Activated naive CD4-positive, alpha-beta T cell treated with Interleukin-2 at 50 U/mL for 16 hours (primary cell): ENCODE measurements around the gene RCSD1.

Experiments
- DNase-seq: peaks from one replicate; pipeline ENCODE4 v3.0.0-alpha.2; 2020

Gene RCSD1

DNA sequence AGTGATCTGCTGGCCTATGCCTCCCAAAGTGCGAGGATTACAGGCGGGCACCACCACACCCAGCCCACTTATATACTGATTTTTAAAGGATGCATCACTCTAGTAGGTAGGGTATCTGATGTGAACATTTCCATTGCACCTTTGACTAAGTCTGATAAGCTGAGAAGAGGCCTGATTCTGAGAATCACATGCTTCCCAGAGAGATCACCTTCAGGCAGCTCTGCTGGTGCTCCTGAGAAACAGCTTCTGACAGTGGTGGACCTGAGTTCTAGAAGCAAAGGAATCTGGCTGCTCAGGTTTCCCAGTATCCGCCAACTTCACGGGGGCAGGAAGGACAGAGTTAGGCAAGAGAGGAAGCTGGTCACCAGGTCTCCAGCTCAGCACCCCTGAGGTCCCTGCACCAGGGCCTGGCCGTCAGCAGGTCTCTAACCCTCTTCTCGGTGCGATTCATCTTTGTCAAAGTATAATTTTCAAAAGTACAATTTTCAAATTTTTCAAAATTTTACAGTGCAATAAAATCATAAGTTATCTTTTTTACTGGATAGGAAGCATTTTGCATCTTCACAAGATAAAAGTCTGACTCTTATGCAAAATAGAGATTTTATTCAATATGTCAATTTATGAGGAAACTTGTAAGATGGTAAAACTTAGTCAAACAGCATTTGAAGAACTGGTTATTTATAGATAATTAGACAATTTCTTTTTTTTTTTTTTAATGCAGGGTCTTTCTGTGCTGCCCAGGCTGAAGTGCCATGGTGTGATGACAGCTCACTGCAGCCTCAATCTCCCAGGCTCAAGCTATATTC lies 65.9 kb downstream of the RCSD1 start:
- no peak for DNase-seq

DNA sequence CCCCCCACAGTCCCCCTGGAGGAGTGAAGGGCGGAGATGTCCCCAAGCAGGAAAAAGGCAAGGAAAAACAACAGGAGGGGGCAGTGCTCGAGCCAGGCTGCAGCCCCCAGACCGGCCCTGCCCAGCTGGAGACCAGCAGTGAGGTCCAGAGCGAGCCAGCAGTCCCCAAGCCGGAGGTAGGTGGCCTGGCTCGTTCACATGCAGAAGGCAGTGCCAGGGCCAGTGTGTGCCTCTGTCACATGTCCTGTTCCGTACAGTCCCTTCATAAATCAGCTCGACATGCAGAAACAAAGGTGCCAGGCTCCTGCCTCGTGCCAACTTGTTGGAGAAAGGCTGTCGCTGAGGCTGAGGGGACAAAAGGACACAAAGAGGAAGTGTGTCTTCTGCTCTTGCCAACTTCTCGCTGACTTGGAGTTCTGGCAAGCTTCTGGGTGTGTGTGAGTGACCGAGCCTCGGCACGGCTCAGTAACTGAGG lies 67.7 kb downstream of the RCSD1 start:
- DNase-seq, result no peak

DNA sequence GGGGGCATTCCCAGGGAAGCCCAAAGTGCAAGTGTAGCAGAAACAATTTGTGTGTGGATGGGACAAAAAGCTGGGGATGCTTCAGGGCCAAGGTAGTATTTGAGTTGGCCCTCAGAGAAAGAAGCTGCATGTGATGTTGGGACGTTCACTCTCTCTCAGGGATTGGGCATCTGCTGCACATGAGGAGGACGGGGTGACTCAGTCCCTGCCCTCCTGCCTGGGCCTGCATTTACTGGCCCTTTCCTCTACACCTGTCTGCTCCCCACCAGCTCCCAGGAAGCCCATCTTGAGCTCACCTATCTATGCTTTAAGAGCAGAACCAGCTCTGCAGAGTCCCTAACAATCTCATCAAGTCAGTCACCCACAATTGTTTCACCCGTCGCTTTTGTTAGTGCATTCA lies 68.3 kb downstream of the RCSD1 start:
- DNase-seq, result no peak

DNA sequence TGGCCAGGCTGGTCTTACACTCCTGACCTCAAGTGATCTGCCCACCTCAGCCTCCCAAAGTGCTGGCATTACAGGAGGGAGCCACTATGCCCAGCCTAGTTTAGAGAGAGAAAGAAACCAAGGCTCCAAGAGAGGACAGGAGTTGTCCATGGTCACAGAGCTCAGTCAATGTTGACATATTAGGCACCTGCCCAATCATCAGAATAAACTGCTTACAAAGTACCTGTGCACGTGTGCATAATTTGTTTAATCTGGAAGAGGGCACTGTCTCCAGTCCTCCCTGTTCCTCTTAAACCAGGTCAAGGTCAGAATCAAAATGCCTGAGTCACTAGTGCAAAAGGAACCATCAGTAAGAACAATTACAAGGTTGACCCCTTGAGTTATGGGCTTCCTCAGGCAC lies 71.5 kb downstream of the RCSD1 start:
- DNase-seq, result no peak

- DNase-seq, result no peak
Observed at GRCh38 chr1:167703557-167703956, 73.5 kb downstream of the RCSD1 start.

DNA sequence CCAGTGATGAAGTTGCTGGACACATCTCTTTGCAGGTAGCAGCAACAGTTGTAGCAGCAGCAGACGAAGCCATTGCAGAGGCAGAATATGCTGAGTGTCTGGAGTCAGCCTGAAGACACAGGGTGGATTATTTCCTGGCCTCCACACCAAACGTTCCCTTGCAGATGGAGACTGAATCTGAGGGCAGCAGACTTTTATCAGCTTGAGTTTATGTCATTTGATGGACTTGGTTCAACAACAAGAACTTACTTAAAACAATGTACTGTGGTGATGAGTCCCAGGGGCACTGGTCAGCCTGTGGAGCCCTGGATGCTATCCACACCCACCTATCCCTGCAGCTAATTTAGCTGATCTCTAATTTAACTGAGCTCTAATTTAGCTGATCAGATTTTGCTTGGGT lies 74.7 kb downstream of the RCSD1 start:
- no peak for DNase-seq

DNA sequence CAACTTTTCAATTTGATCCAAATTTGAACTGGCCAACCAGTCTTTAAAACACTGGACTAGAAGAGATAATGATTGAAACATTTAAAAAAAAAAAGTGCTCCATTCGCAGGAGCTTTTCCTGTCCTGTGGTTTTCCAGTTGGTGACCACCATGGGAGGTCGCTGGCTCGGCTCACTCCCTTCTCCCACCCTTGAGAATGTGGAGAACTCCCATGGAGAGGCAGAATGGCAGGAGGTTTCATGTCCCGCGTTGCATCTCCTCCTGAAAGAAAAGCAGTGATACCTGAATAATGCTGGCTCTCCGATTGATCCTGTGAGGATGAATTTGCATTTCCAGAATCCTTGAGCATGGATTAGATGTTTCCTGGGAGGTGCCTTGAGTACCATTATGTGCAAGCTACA lies 75.2 kb downstream of the RCSD1 start:
- no peak for DNase-seq

GRCh38 chr1:167706363-167706762 lies 76.3 kb downstream of the RCSD1 start:
- DNase-seq, result no peak

DNA sequence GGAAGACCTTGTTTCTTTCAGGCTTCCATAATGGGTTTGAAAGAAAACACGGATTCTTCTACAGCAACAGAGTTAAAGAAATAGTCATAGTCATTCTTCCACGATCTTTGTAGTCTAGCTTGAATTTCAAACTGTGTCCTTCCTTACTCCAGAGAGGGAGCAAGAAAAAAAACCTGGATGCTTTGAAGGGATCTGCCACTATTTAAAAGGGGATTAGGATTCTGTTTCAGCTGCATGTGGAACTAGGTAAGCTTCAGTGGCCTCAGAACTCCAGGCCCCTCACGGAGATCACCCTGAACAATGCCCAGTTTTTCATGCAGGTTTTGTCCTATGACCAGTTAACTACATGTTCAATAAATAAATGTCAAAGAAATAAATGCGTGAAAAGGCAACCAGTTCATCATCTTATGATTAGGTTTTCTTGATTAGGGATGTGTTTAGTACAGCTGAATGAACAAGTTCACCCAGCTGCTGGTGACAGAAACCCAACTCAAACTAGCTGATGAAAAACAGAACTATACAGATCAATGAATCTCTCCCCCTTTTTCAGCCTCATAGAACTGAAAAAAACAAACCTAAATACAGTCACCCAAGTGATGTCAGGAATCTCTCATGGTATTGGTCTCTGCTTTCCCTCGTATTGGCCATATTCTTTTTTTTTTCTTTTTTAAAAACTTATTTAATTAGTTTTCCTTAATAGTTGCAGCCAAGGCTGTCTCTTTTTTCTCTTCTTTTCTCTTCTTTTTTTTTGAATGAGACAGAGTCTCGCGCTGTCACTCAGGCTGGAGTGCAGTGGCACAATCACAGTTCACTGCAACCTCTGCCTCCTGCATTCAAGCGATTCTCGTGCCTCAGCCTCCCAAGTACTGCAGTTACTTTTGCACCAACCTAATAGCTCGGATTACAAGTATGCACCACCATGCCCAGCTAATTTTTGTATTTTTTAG lies 77.2 kb downstream of the RCSD1 start:
- no peak for DNase-seq

GRCh38 chr1:167707942-167708341 lies 77.9 kb downstream of the RCSD1 start:
- DNase-seq, result no peak

DNA sequence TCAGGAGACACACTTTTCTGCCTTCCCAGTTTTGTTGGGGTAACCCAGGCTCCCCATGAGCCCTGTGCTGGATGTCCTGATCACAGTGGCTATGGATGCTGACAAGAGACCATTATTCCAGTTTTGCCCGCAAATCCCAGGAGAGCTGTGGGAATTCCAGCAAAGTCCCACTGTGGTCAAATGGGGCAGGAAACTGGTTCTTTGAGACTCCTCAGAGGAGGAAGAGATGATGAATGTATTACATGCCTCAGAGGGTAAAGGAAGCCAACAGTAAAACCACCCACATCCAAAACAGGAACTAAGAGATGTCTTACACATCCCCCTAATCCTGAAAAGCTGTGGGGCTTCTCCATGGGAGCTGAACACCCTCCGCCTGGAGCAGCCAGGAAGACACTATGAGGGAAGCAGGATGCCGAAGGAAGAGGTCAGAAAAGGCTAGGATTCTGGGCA lies 78.9 kb downstream of the RCSD1 start:
- DNase-seq, result no peak

GRCh38 chr1:167710836-167711235 lies 80.8 kb downstream of the RCSD1 start:
- DNase-seq, result no peak

- no peak for DNase-seq
Observed at GRCh38 chr1:167711797-167712196, 81.8 kb downstream of the RCSD1 start.

DNA sequence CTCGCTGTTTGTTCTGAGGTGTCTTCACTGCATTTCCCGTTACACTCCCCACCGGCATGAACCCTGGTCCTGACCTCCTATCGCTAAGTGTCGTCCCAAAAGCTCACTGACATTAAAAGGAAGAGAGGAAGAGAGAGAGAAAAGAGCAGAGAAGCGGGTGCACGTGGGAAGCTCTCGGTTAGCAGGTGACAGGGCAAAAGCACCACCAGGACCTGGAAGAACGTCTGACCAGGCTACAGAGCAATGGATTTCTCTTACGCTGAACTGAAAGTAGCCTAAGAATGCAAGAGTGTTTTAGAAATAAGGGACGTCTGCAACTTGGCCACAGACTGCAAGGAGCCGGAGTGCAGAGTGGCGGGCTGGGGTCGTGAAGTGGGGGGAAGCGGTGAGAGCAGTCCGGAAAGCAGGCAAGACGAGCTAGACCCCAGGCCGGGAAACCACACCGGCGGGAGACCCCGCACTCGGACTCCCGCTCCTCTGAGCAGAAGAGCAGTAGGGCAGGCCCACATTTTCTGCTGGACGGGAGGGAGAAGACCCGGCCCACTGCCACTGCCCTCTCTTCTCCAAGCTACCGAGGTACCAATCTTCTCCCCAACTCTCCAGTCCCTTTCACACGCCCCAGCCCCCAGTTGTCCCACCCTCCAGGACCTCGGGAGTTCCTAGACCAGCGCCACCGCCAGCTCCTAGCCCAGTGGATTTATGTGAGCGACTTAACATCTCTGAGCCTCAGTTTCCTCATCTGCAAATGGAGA lies 83.5 kb downstream of the RCSD1 start:
- DNase-seq, result peak; percentile 17

DNA sequence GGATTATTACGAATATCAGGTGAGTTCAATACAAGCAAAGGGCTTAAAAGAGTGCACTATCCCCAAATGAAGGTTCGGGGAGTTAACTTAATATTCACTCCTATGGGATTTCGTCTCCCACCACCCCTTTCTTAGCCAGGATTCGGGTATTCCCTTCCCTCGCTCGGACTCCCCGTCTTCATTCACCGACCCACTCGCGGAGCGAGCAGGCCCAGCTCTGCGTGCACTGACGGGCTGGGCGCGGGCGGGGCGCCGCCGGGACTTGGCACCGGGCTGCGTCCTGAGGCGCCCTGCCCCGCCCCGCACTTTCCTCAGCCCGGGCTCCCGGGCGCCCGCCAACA lies 84.0 kb downstream of the RCSD1 start:
- DNase-seq, result peak; percentile 81

- DNase-seq, result peak; percentile 90
Observed at GRCh38 chr1:167714439-167715156, 84.6 kb downstream of the RCSD1 start.

GRCh38 chr1:167715157-167715999 lies 85.3 kb downstream of the RCSD1 start:
- DNase-seq, result peak; percentile 86

GRCh38 chr1:167716000-167716271 lies 85.9 kb downstream of the RCSD1 start:
- DNase-seq, result no peak

GRCh38 chr1:167717351-167717750 lies 87.3 kb downstream of the RCSD1 start:
- no peak for DNase-seq

DNA sequence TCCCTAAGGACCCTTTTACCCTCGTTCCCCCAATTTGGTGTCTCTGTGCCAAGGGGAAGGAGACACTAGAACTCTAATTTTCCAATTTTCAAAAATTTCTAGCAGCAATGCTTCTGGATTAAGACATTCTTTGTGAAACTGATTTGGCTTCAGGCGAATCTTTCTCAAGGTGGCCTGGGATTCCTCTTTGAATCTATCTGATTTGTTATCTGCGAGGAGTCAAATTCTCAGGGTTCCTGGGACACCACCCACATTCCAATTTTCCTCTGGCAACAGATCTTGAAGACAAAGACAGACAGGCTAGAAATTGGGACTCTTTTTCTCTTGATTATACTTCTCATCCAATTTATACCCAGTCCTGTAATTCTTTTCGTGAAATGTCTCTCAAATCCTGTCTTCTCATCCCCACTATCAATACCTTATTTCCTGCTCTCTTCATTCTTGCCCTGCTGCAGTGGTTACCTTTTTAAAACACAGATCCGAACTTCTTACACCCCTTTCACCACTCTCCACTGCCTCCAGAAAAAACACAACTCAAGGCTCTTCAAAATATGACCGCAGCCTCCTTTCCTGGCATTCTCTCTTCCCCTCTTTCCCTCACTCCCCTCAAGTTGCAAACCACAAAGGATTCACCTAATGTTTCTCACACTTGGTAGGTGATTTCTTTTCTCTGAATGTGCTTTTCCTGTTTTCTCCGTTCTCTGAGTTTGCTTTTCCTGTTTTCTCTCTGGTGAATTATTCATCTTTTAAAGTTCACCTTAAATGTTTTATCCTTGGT lies 89.1 kb downstream of the RCSD1 start:
- DNase-seq, result no peak
